GM19468 (cell line): Measurements from ENCODE around the gene FAM98B.

Experiments used
- ATAC-seq: cut with Tn5 transposase; IDR thresholded peaks from one replicate; pipeline ENCODE4 v1.9.1; 2021; ENCODE audit warnings: mild to moderate bottlenecking, moderate library complexity, moderate number of reproducible peaks; ENCODE audit not compliant: unreplicated experiment; ENCODE audit errors: extremely low read depth

The FAM98B gene

GRCh38 chr15:38534691-38535090 is 80.8 kb downstream of the FAM98B start:
- ATAC-seq, result no peak

GRCh38 chr15:38535491-38536200 is 81.7 kb downstream of the FAM98B start:
- ATAC-seq, result no peak

- ATAC-seq, result no peak
Measured at GRCh38 chr15:38536201-38536676, 82.3 kb downstream of the FAM98B start.
